HEK293T (cell line): Measurements from ENCODE around the gene SLC6A6.

Experiments used
- CTCF ChIA-PET: fragments of 350-600 bp; formaldehyde crosslinking; extraction: SDS; loops from one replicate; lab custom pipeline; 2021; ENCODE audit warnings: antibody characterized with exemption, inconsistent platforms; lab: Yijun Ruan, JAX
- POLR2A ChIA-PET: fragments of 350-600 bp; formaldehyde crosslinking; extraction: SDS; loops from one replicate; lab custom pipeline; 2020; ENCODE audit warnings: antibody characterized with exemption, inconsistent platforms; lab: Yijun Ruan, JAX
- DNase-seq: peaks from one replicate; pipeline ENCODE4 v3.0.0; 2012; ENCODE audit warnings: mixed read lengths; ENCODE audit errors: extremely low spot score
- ARNT ChIP-seq: fragments of 450-650 bp; IDR thresholded peaks from 2 replicates; pipeline ENCODE4 v1.6.1; 2017; ENCODE audit warnings: mild to moderate bottlenecking
- BHLHE40 ChIP-seq: fragments of 450-650 bp; IDR thresholded peaks from 2 replicates; pipeline ENCODE4 v1.6.1; 2016; ENCODE audit warnings: mild to moderate bottlenecking, moderate library complexity, borderline replicate concordance
- CTBP1 ChIP-seq: fragments of 450-650 bp; IDR thresholded peaks from 2 replicates; pipeline ENCODE4 v1.6.1; 2016; ENCODE audit warnings: borderline replicate concordance
- ELF4 ChIP-seq: fragments of 450-650 bp; IDR thresholded peaks from 2 replicates; pipeline ENCODE4 v1.6.1; 2017; ENCODE audit warnings: antibody characterized with exemption
- FOXA1 ChIP-seq: fragments of 450-650 bp; IDR thresholded peaks from 2 replicates; pipeline ENCODE4 v1.6.1; 2016; ENCODE audit warnings: mild to moderate bottlenecking
- FOXK2 ChIP-seq: fragments of 450-650 bp; IDR thresholded peaks from 2 replicates; pipeline ENCODE4 v1.6.1; 2016; ENCODE audit warnings: mild to moderate bottlenecking
- FOXM1 ChIP-seq: fragments of 450-650 bp; IDR thresholded peaks from 2 replicates; pipeline ENCODE4 v1.6.1; 2017; ENCODE audit warnings: mild to moderate bottlenecking, borderline replicate concordance
- HDGF ChIP-seq: fragments of 450-650 bp; IDR thresholded peaks from 2 replicates; pipeline ENCODE4 v1.6.1; 2017; ENCODE audit warnings: antibody characterized with exemption, borderline replicate concordance
- L3MBTL2 ChIP-seq: fragments of 450-650 bp; conservative IDR thresholded peaks from 2 replicates; pipeline ENCODE4 v1.6.1; 2016; ENCODE audit warnings: mild to moderate bottlenecking
- LEF1 ChIP-seq: fragments of 450-650 bp; IDR thresholded peaks from 2 replicates; pipeline ENCODE4 v1.6.1; 2017; ENCODE audit warnings: mild to moderate bottlenecking, borderline replicate concordance
- NFRKB ChIP-seq: fragments of 450-650 bp; IDR thresholded peaks from 2 replicates; pipeline ENCODE4 v1.6.1; 2016; ENCODE audit warnings: mild to moderate bottlenecking, moderate library complexity
- PKNOX1 ChIP-seq: fragments of 450-650 bp; IDR thresholded peaks from 2 replicates; pipeline ENCODE4 v1.6.1; 2016
- SP1 ChIP-seq: fragments of 450-650 bp; IDR thresholded peaks from 2 replicates; pipeline ENCODE4 v1.6.1; 2017
- SUZ12 ChIP-seq: fragments of 450-650 bp; IDR thresholded peaks from 2 replicates; pipeline ENCODE4 v1.6.1; 2016; ENCODE audit warnings: mild to moderate bottlenecking
- TARDBP ChIP-seq: fragments of 450-650 bp; IDR thresholded peaks from 2 replicates; pipeline ENCODE4 v1.6.1; 2016
- ZNF384 ChIP-seq: fragments of 450-650 bp; IDR thresholded peaks from 2 replicates; pipeline ENCODE4 v1.6.1; 2016

The SLC6A6 gene

GRCh38 chr3:14425581-14426304 lies 23.3 kb downstream of the SLC6A6 start:
- POLR2A ChIA-PET, result no interaction called here

GRCh38 chr3:14426305-14426620 lies 23.9 kb downstream of the SLC6A6 start:
- ChIA-PET CTCF (no interaction called here), POLR2A (no interaction called here)
- no peak for TF ChIP-seq CTBP1
- TF ChIP-seq LEF1, result no peak
- TF ChIP-seq FOXM1, result no peak
- no peak for TF ChIP-seq ARNT
- TF ChIP-seq ZNF384, result no peak
- no peak for TF ChIP-seq HDGF
- TF ChIP-seq BHLHE40, result no peak
- TF ChIP-seq NFRKB, result no peak
- no peak for TF ChIP-seq ELF4
- TF ChIP-seq FOXA1, result no peak
- no peak for TF ChIP-seq L3MBTL2
- no peak for DNase-seq

More at GRCh38 chr3:14425581-14426304, 23.3 kb downstream of the SLC6A6 start:
- CTCF ChIA-PET, result no interaction called here
- TF ChIP-seq SUZ12 (no peak), PKNOX1 (no peak), SP1 (no peak), ZNF384 (no peak), TARDBP (no peak), HDGF (no peak), BHLHE40 (no peak), CTBP1 (no peak), L3MBTL2 (no peak), FOXA1 (no peak), LEF1 (no peak), FOXM1 (no peak), FOXK2 (no peak), ARNT (no peak), ELF4 (no peak)
- no peak for DNase-seq

GRCh38 chr3:14428087-14429033 lies 26.0 kb downstream of the SLC6A6 start:
- no peak for DNase-seq
- ChIA-PET POLR2A (no interaction called here), CTCF (no interaction called here)
- TF ChIP-seq FOXM1 (no peak), TARDBP (no peak), HDGF (no peak)

GRCh38 chr3:14429237-14429636 lies 26.8 kb downstream of the SLC6A6 start:
- POLR2A ChIA-PET, result no interaction called here
- CTCF ChIA-PET, result no interaction called here
- no peak for DNase-seq
- TF ChIP-seq LEF1 (no peak), SP1 (no peak)

GRCh38 chr3:14429640-14430039 lies 27.2 kb downstream of the SLC6A6 start:
- DNase-seq, result no peak
- ChIA-PET POLR2A (no interaction called here), CTCF (no interaction called here)

GRCh38 chr3:14430053-14430452 lies 27.6 kb downstream of the SLC6A6 start:
- ChIA-PET CTCF (no interaction called here), POLR2A (interaction anchor here (0.6 kb wide), 1 partner anchor 1019 kb away, joined by 3 read pairs; no protein-coding TSS in a partner anchor)
- no peak for DNase-seq
- TF ChIP-seq PKNOX1 (no peak), LEF1 (no peak), ZNF384 (no peak), CTBP1 (no peak), ELF4 (no peak), SUZ12 (no peak), ARNT (no peak), BHLHE40 (no peak)

More at GRCh38 chr3:14429640-14430039, 27.2 kb downstream of the SLC6A6 start:
- TF ChIP-seq PKNOX1 (no peak), LEF1 (no peak), ARNT (no peak), ZNF384 (no peak), HDGF (no peak), FOXA1 (no peak), FOXK2 (no peak), NFRKB (no peak)
